Measurements from ENCODE around the gene LOC101059915.

Gene LOC101059915

DNA sequence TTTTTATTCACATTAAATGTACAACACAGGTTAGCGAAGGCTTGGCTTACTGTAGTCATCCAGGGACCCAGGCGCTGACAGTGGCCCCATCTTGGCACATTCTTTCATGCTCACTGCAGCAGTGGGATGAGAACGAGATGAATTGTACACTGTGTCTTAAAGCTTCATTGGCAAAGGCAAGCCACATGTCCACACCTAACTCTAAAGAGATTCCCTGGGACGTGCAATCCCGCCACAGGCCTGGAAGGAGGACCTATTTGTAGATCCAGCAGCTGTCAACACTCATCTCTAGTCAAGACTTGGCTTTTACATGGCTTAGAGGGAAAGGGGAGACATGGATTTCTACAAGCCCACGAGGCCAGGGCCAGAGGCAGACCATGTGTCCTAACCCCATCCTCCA is 33.0 kb upstream of the LOC101059915 start:
- H3K9me3 ChIP-seq: no peaks in the 10 kb centered on the region
- H3K4me1 ChIP-seq (ENCODE audit: low read depth): no peaks in the 10 kb centered on the region
- ATAC-seq: no peak
- no peak overlapping the region for H3K4me3 ChIP-seq
- H3K36me3 ChIP-seq (ENCODE audit: low read depth): no peaks in the 10 kb centered on the region
- intact Hi-C loops (cut with DNase I, micrococcal nuclease): no loop called here
- no peak for DNase-seq
- TF ChIP-seq, protein P1, sequence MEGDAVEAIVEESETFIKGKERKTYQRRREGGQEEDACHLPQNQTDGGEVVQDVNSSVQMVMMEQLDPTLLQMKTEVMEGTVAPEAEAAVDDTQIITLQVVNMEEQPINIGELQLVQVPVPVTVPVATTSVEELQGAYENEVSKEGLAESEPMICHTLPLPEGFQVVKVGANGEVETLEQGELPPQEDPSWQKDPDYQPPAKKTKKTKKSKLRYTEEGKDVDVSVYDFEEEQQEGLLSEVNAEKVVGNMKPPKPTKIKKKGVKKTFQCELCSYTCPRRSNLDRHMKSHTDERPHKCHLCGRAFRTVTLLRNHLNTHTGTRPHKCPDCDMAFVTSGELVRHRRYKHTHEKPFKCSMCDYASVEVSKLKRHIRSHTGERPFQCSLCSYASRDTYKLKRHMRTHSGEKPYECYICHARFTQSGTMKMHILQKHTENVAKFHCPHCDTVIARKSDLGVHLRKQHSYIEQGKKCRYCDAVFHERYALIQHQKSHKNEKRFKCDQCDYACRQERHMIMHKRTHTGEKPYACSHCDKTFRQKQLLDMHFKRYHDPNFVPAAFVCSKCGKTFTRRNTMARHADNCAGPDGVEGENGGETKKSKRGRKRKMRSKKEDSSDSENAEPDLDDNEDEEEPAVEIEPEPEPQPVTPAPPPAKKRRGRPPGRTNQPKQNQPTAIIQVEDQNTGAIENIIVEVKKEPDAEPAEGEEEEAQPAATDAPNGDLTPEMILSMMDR (IDR thresholded peaks at IDR 0.05): no peak

DNA sequence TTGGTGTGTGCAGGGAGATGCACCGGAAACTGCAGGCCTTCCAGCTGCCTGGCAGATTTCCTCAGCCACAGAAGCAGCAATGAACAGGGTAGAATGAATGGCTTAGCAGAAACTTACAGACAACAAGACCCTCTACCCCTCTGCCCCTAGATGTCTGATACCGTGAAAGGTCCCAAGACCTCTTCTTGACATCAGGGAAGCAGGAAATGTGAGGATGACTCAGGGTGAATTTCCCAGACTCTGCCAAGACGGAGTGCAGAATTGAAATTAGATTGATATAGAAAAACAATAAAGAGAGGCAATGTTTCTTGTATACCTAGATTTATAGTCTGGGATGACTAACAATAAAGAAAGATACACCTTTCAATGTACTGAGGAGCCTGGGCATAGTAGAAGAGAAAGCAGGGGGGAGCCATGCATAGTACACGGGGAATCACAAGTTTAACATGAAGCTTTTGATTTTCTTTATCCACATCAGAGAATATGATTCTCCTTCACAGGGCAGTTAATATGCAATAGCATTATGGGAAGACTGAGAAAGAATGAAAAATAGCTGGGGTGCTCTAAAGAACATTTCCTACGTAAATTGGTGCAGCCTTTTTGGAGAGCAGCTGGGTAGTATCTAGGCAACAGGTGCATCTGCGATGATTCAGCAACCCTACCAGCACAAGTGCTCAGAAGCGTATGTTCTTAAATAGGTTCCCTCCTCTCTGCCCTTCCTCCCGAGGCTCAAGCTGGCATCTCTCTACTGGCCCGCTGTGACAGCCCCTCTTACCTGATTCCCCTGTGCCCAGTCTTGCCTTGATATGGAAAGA is 30.7 kb upstream of the LOC101059915 start:
- ATAC-seq: peak; percentile 61

DNA sequence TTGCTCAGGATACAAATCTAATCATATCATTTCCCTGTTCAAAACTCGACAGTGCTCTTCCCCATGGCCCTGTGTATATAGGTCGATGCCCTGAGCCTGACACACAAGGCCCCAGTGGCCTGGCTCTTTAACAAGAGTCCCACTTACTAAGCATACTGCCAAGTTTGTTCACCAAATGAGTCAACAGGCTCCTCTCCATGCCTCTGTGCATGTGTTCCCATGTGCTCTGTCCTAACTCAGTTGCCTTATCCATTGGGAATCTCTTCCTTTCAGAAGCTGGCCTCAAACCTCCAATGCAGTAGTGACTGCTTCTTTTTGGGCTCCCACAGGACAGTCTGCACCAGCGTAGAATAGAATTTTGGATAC is 30.1 kb upstream of the LOC101059915 start:
- ATAC-seq: peak; percentile 22
- intact Hi-C loops (cut with DNase I, micrococcal nuclease): no loop called here
- TF ChIP-seq, protein P1 (IDR thresholded peaks at IDR 0.05): no peak

More for the DNA sequence above, 30.7 kb upstream of the LOC101059915 start:
- Histone ChIP-seq H3K4me1 (ENCODE audit: low read depth) (no peaks in the 10 kb centered on the region), H3K9me3 (no peaks in the 10 kb centered on the region), H3K4me3 (no peak overlapping the region), H3K36me3 (ENCODE audit: low read depth) (no peaks in the 10 kb centered on the region)
- DNase-seq: no peak
- TF ChIP-seq, protein P1 (IDR thresholded peaks at IDR 0.05): no peak
- intact Hi-C loops (cut with DNase I, micrococcal nuclease): no loop called here

DNA sequence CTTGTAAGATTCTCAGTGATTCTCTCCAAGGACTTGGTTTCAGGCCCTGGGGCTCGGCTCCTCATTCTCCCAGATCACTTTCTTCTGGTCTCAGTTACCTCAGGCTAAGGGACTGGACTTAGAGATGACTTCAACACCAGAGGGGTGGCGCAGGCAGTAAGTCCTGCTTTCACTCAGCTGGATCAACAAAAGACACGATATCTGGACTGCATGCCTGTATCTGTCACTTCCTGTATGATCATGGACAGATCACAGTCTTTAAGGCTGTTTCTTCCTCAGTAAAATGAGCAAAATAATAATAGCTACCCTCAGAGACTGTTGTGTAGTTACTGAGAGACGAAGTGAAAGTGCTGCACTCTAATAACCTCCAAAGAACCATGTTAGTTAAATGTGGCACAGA is 29.5 kb upstream of the LOC101059915 start:
- H3K36me3 ChIP-seq (ENCODE audit: low read depth): no peaks in the 10 kb centered on the region
- H3K9me3 ChIP-seq: no peaks in the 10 kb centered on the region
- ATAC-seq (peak; percentile 39), DNase-seq (no peak)
- no peaks in the 10 kb centered on the region for H3K4me1 ChIP-seq (ENCODE audit: low read depth)
- no peak overlapping the region for H3K4me3 ChIP-seq
- TF ChIP-seq, protein P1 (IDR thresholded peaks at IDR 0.05): no peak
- intact Hi-C loops (cut with DNase I, micrococcal nuclease): no loop called here

More for the DNA sequence above, 30.1 kb upstream of the LOC101059915 start:
- H3K4me1 ChIP-seq (ENCODE audit: low read depth): no peaks in the 10 kb centered on the region
- no peaks in the 10 kb centered on the region for H3K9me3 ChIP-seq
- no peak for DNase-seq
- H3K4me3 ChIP-seq: no peak overlapping the region
- H3K36me3 ChIP-seq (ENCODE audit: low read depth): no peaks in the 10 kb centered on the region

DNA sequence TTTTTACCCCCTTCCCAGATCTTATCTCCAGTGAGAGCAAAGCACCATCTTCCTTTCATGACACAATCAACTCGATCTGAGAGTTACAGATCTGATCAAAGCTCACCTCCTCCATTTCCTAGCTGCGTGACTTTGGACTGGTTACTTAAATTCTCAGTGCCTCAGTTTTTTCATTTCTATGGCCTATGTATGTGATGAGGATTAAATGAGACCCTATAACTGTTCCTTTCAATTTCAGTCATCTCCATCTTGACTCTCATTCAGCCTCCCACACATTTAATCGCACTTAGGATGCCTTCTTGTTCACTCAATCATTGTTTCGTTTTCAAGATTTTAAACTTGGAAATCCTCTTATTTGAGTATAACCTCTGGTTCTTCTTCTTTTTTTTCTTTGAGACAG is 28.9 kb upstream of the LOC101059915 start:
- no peak overlapping the region for H3K4me3 ChIP-seq
- DNase-seq (no peak), ATAC-seq (no peak)
- intact Hi-C loops (cut with DNase I, micrococcal nuclease): no loop called here
- H3K9me3 ChIP-seq: no peaks in the 10 kb centered on the region
- H3K4me1 ChIP-seq (ENCODE audit: low read depth): no peaks in the 10 kb centered on the region
- H3K36me3 ChIP-seq (ENCODE audit: low read depth): no peaks in the 10 kb centered on the region
- TF ChIP-seq, protein P1 (IDR thresholded peaks at IDR 0.05): no peak

All from mucosa of descending colon (tissue), 3 donors.